RWPE2 (cell line): ENCODE data around the gene EHHADH.

Experiments used
- ATAC-seq: fragments of 200-7000 bp; cut with Tn5 transposase; 3 replicates; pipeline ENCODE4 v1.9.1; 2021; ENCODE audit warnings: low read depth
- DNase-seq: peaks from one replicate; pipeline ENCODE4 v3.0.0-alpha.2; 2020; ENCODE audit warnings: low spot score
- H3K27ac ChIP-seq: fragments of 450-650 bp; 2 replicates; pipeline ENCODE4 v1.5.1; 2017; ENCODE audit warnings: mild to moderate bottlenecking; ENCODE audit not compliant: poor library complexity, severe bottlenecking
- H3K27me3 ChIP-seq: fragments of 250-450 bp; sonication (Bioruptor Pico); 2 replicates; pipeline ENCODE4 v1.5.1; 2021; ENCODE audit warnings: mild to moderate bottlenecking, moderate library complexity; ENCODE audit not compliant: insufficient read depth, poor library complexity, severe bottlenecking
- H3K36me3 ChIP-seq: fragments of 250-450 bp; sonication (Bioruptor Pico); 2 replicates; pipeline ENCODE4 v1.5.1; 2020; ENCODE audit warnings: low read depth, mild to moderate bottlenecking, moderate library complexity
- H3K4me1 ChIP-seq: fragments of 250-450 bp; sonication (Bioruptor Pico); 2 replicates; pipeline ENCODE4 v1.5.1; 2021; ENCODE audit warnings: mild to moderate bottlenecking, moderate library complexity; ENCODE audit not compliant: insufficient read depth, poor library complexity, severe bottlenecking
- H3K4me3 ChIP-seq: fragments of 250-450 bp; sonication (Bioruptor Pico); 2 replicates; pipeline ENCODE4 v1.5.1; 2021; ENCODE audit warnings: mild to moderate bottlenecking, moderate library complexity; ENCODE audit not compliant: severe bottlenecking
- H3K9me3 ChIP-seq: fragments of 250-450 bp; sonication (Bioruptor Pico); 2 replicates; pipeline ENCODE4 v1.5.1; 2021; ENCODE audit warnings: mild to moderate bottlenecking, moderate library complexity; ENCODE audit not compliant: severe bottlenecking
- CTCF ChIP-seq: fragments of 450-650 bp; IDR thresholded peaks from one replicate; pipeline ENCODE4 v1.5.1; 2017; ENCODE audit warnings: mild to moderate bottlenecking, moderate library complexity; ENCODE audit not compliant: poor library complexity, severe bottlenecking

EHHADH gene

GRCh38 chr3:185152410-185153170 is 101.3 kb downstream of the EHHADH start, which contains the start of gene C3orf70:
TSS of gene C3orf70 (minus strand) at chr3:185153060. CDS start at chr3:185152823, 237 bp downstream.
- no peaks in the 10 kb centered on the region for H3K9me3 ChIP-seq
- H3K27ac ChIP-seq, result no peak within 1 kb of the TSS
- no peak for TF ChIP-seq CTCF
- peak; percentile 69 for ATAC-seq
- H3K27me3 ChIP-seq, result peaks cover 75% of the 10 kb centered on the region
- H3K36me3 ChIP-seq, result no peaks in the 10 kb centered on the region
- peak; percentile 56 for DNase-seq
- peak within 1 kb of the TSS; percentile 32 for H3K4me3 ChIP-seq
- no peaks in the 10 kb centered on the region for H3K4me1 ChIP-seq

- no peaks in the 10 kb centered on the region for H3K9me3 ChIP-seq
- ATAC-seq (no peak), DNase-seq (no peak)
- TF ChIP-seq CTCF, result no peak
- no peak overlapping the region for H3K27ac ChIP-seq
- no peaks in the 10 kb centered on the region for H3K36me3 ChIP-seq
- H3K4me1 ChIP-seq, result no peaks in the 10 kb centered on the region
- H3K4me3 ChIP-seq, result peak overlapping the region; percentile 32
- H3K27me3 ChIP-seq, result peaks cover 81% of the 10 kb centered on the region
Measured at GRCh38 chr3:185151964-185152409, 101.9 kb downstream of the EHHADH start.

- Histone ChIP-seq H3K36me3 (no peaks in the 10 kb centered on the region), H3K27ac (no peak overlapping the region), H3K4me1 (no peaks in the 10 kb centered on the region), H3K9me3 (no peaks in the 10 kb centered on the region), H3K27me3 (peaks cover 87% of the 10 kb centered on the region), H3K4me3 (no peak overlapping the region)
- no peak for TF ChIP-seq CTCF
- ATAC-seq, result no peak
- no peak for DNase-seq
Measured at GRCh38 chr3:185151101-185151963, 102.5 kb downstream of the EHHADH start.

GRCh38 chr3:185150561-185150960 is 103.3 kb downstream of the EHHADH start:
- Histone ChIP-seq H3K4me1 (no peaks in the 10 kb centered on the region), H3K27ac (no peak overlapping the region), H3K36me3 (no peaks in the 10 kb centered on the region), H3K27me3 (peaks cover 88% of the 10 kb centered on the region), H3K9me3 (no peaks in the 10 kb centered on the region), H3K4me3 (no peak overlapping the region)
- DNase-seq, result no peak
- ATAC-seq, result no peak
- TF ChIP-seq CTCF, result no peak
